Neural cell (in vitro differentiated cells): ENCODE results near the gene CTSG.

Experiments
- EZH2 ChIP-seq: fragments of 200-600, 300-800 bp; shearing (Covaris generic), sonication (generic); IDR thresholded peaks from 2 replicates; pipeline ENCODE4 v1.6.1; 2014; ENCODE audit warnings: antibody characterized with exemption, low read length, borderline replicate concordance, mild to moderate bottlenecking; ENCODE audit not compliant: insufficient read depth, poor library complexity, severe bottlenecking
- POLR2AphosphoS5 ChIP-seq: IDR thresholded peaks from 2 replicates; pipeline ENCODE4 v1.6.1; 2012
- RAD21 ChIP-seq: fragments of 450-650 bp; conservative IDR thresholded peaks from 2 replicates; pipeline ENCODE4 v1.6.1; 2014; ENCODE audit warnings: antibody characterized with exemption, mild to moderate bottlenecking, moderate library complexity
- SMC3 ChIP-seq: fragments of 450-650 bp; conservative IDR thresholded peaks from 2 replicates; pipeline ENCODE4 v1.6.1; 2014; ENCODE audit warnings: antibody characterized with exemption, mild to moderate bottlenecking, moderate library complexity; ENCODE audit not compliant: poor library complexity
- TAF1 ChIP-seq: IDR thresholded peaks from 2 replicates; pipeline ENCODE4 v1.6.1; 2012; ENCODE audit warnings: low read depth
- TF ChIP-seq, protein P1 (sequence below): fragments of 450-650 bp; IDR thresholded peaks from 2 replicates; pipeline ENCODE4 v1.5.1; 2014; ENCODE audit warnings: antibody characterized with exemption, mild to moderate bottlenecking, moderate library complexity; ENCODE audit not compliant: poor library complexity, severe bottlenecking

DNA sequence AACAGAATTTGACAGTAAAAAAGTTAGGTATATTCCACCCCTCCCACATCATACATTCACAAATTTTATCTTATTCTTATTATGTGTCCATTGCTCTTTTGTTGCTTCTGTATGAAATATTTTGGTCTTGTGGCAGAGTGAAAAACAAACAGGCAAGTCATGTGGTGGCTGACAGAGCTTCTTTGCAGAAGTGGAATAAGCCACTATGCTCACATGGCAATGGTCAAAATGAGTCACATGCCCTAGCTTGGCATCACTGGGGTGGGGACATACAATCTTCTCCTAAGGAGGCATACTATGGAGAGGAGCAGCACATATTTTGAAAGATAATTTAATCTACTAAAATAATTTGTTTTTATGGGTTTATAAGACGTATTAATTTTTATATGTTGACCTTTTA is 40.3 kb downstream of the CTSG start:
- no peak for TF ChIP-seq POLR2AphosphoS5
- no peak for TF ChIP-seq SMC3
- no peak for TF ChIP-seq EZH2
- TF ChIP-seq, protein P1, sequence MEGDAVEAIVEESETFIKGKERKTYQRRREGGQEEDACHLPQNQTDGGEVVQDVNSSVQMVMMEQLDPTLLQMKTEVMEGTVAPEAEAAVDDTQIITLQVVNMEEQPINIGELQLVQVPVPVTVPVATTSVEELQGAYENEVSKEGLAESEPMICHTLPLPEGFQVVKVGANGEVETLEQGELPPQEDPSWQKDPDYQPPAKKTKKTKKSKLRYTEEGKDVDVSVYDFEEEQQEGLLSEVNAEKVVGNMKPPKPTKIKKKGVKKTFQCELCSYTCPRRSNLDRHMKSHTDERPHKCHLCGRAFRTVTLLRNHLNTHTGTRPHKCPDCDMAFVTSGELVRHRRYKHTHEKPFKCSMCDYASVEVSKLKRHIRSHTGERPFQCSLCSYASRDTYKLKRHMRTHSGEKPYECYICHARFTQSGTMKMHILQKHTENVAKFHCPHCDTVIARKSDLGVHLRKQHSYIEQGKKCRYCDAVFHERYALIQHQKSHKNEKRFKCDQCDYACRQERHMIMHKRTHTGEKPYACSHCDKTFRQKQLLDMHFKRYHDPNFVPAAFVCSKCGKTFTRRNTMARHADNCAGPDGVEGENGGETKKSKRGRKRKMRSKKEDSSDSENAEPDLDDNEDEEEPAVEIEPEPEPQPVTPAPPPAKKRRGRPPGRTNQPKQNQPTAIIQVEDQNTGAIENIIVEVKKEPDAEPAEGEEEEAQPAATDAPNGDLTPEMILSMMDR, result no peak
- no peak for TF ChIP-seq TAF1
- no peak for TF ChIP-seq RAD21
